ENCODE measurements around the gene PUDP. TPM values are rescaled to one million over a fixed set of nuclear protein-coding genes. Genes with fewer than 3 reads are reported as not detected.
"Not testable (repeated sequence)": the region's sequence is repeated elsewhere in the genome, so short reads cannot be mapped to it uniquely, and the experiment has no call there.

The PUDP gene
- total RNA-seq, 1 experiment from 2014 or later: 12.1 TPM

GRCh38 chrX:7109838-7110793, 37.8 kb downstream of the PUDP start:
- DNase-seq (ENCODE audit: low spot score): no peak

DNA sequence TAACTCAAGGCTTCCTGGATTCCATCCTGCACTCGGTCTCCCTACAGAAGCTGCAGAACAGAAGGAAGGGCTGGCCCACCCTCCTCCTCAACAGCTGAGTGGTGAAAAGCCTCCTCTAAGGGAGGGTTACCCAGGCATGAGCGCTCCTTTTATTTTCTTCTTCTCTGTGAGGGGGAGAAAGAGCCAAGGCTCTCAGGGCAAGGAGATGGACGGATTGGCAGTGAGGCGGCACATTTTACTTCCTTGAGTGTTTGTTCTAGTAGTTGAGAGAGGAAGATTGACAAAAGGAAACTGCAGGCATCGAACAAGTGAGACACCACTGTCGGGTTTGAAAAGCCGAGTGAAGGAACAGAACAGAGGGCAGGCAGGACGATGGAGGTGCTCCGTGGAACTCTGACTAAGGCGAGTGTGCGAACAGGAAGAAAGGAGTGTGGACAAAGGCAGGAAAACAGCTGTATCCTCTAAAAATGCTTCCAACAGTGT, 38.9 kb downstream of the PUDP start:
- no peak for DNase-seq (ENCODE audit: low spot score)

DNA sequence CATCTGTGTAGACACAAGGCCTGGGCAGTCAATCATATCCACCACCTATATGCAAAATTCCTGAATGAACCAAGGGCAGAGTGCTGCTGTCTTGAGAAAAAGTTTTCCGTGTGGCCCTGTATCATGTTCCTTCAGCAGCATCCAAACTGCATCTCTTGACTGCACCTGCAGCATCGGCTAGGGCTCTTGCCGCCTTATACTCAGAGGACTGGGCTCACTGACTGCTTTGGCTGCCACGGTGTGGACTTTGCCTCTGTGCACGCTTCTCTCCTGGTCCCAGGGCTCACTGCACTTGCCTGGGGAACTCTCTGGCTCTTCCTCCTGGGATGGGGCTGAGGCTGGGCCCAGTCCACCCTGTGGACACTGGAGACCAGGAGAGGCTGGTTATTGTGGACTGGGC, 39.9 kb downstream of the PUDP start:
- DNase-seq (ENCODE audit: low spot score): no peak

DNA sequence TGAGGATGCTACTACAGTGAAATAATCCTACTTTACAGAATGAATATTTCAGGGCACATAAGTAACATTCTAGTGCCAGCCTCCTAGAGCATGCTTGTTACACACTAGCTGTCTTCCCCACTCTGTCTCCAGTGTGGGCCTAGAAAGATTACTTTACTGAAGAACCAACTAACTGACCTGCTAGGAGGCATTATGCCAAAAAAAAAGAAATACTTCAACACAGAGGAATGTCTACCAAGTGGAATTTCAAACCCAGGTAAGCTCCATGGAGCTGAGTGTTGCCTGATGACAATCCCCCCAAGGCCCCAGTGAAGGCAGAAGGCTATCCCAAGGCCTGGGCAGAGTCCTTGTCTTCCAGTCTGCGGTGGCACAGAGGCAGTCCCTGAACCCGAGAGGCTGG, 41.3 kb downstream of the PUDP start:
- no peak for DNase-seq (ENCODE audit: low spot score)

GRCh38 chrX:7102119-7102518, 45.8 kb downstream of the PUDP start:
- DNase-seq (ENCODE audit: low spot score): no peak

GRCh38 chrX:7100022-7100421, 47.9 kb downstream of the PUDP start:
- DNase-seq (ENCODE audit: low spot score): no peak

- not testable (repeated sequence) for DNase-seq (ENCODE audit: low spot score)
Measured at GRCh38 chrX:7095657-7096056, 52.3 kb downstream of the PUDP start.

- no peak for DNase-seq (ENCODE audit: low spot score)
Measured at GRCh38 chrX:7093305-7093704, 54.6 kb downstream of the PUDP start.

DNA sequence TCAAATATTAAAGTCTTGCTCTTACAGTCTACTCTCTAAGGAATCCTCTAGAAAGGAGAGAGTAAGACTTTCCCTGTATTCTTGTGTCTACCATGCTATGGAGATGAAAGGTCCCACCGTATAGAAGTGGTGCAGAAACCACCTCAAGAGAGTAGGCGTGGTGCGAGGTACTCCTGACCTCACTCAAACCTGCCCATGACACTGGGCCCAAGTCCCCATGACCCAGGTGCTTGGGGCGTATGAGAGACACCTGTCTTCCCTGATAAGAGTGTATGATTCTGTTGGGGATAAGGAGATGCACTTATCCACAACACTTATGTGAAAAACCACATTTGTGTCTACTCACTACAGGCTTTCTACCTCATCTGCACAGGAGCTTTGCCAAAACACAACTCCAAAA, 55.4 kb downstream of the PUDP start:
- DNase-seq (ENCODE audit: low spot score): no peak

DNA sequence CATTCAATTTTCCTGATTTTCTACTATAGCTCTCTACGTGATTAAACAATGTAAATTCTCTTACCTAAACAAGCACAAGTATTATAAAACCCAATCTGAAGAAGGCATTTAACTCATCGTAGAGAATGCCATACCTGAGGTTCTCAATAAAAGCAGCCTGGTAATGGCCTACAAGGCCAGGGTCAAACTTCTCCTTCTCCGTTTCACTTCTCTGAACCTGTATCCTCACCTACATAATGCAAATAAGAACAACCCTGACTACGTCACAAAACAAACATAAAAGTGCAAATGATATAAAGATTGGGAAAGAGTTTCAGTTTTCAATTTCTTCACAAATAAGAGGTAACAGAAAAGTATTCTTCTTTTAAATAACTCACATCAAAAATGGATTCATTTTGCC, 56.0 kb downstream of the PUDP start:
- no peak for DNase-seq (ENCODE audit: low spot score)

DNA sequence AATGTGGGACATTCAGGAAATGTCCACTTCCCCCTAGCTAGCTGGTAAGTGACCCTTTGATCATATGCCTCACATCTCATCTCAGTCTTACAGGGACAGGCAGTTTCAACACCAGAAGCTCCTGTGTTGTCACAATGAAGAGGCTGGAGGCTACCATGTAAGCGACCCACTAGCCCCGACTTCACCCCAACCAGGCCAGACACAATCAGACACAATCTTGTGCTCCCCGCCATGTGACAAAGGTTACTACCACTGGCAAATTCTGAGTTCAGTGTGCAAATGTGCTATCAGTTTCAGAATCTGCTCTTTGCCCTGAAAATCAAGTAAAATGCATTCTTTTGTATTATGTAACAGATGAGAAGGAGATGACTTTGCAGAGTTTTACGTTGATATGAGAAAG, 57.3 kb downstream of the PUDP start:
- no peak for DNase-seq (ENCODE audit: low spot score)

- no peak for DNase-seq (ENCODE audit: low spot score)
Measured at GRCh38 chrX:7088968-7089615, 58.9 kb downstream of the PUDP start.

DNA sequence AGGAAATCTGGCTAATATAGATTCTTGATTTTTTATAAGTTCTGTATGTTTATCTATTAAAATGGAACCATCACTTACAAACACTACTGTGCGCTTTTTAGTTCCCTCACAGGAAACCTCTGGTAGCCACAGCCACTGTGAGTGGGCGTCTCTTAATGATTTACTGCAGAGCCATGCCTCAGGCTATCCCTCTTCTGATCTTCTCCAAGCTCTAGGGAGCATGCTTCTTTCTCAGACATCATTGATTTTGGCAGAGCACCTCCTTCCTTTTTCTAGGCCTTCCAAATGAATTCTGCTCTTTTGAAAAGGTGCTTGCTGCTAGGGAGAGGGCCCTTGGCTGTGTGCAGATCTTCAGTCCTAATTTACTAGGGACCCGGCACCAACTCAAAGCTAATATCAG, 61.6 kb downstream of the PUDP start:
- no peak for DNase-seq (ENCODE audit: low spot score)

DNA sequence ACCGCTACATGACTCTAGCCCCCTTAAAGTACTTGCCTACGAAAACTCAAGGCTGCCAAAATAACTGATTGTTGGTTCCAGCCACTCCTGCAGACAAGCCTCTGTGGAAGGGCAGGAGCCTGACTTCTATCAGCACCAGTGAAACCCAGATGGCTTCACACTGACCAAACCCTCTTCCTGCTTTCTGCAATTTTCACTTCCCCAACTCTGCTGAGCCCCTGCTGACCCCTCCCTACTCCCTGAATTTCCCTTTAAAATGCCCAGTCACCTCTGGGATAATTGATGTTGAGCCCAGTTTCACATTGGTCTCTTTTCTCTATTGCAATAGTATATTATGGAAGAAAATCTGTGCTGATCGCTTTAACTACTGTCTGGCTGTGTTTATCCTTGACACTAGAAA, 62.1 kb downstream of the PUDP start:
- no peak for DNase-seq (ENCODE audit: low spot score)

DNA sequence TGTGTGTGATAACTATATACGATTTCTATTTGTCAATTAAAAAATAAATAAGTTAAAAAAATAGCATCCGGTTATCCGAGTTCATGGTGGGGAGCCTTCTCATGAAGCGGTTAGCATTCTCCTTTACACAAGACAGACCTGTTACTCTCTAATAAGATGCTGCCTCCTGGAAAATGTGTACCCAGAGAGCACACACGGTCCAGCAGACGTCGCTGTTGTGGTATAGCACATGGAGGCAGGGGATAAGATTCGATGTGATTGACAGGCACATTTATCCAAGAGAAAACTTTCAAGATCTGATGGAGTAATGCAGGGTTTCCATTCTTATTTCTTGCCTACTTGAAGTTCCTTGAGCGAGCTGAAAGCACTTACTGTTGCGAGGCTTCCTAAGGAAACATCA, 63.1 kb downstream of the PUDP start:
- no peak for DNase-seq (ENCODE audit: low spot score)

DNA sequence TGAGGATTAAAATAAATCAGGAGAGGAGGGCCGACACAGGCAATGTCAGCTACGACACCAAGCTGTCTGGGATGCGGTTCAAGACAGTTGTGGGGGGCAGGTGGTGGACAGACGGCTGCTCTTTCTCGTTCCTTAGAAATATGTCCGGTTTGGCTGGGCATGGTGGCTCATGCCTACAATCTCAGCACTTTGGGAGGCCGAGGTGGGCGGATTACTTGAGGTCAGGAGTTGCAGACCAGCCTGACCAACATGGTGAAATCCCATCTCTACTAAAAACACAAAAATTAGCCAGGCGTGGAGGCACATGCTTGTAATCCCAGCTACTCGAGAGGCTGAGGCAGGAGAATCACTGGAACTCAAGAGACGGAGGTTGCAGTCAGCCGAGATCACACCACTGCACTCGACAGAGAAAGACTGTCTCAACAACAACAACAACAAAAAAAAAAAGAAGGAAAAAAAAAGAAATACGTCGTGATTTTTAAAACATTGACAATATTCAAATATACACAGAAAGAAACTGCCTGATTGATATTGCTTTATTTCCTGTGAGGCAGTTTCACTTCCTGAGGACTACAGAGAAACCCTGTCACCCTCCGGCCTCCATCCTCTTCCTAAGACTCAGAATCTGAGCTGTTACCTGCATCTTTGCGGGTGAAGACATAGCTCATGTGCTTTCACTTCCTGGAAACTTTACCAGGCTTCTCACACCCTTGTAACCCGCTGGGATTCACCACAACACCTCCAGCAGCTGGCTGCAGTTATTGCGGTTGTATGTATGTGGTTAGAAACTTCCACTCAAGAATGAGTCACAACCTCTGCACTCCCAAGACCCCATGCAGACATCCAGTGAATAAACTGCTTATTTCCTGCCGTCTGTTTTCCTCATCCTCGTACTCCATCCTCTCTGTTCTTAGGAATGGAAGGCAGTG, 64.2 kb downstream of the PUDP start:
- peak; percentile 97 for DNase-seq (ENCODE audit: low spot score)

- DNase-seq (ENCODE audit: low spot score): no peak
Measured at GRCh38 chrX:7083021-7083420, 64.9 kb downstream of the PUDP start.

DNA sequence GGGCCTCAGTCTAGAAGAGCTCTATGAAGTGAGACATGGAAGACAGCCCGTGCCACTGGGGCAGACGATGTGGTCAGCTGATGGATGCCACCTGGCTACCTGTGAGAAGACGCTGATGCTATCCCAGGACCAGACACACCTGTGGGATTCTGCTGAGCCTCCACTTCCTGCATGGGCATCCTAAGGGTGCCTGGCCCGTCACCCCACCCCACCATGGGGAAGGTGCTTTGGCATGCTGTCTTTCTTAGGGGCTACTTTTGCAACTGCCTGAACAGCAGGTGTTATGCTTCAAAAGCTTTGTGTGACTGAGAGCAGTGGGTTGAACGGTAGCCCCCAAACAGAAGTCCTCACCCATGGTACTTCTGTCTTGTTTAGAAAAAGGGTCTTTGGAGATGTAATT, 65.4 kb downstream of the PUDP start:
- no peak for DNase-seq (ENCODE audit: low spot score)

GRCh38 chrX:7077241-7078230, 70.4 kb downstream of the PUDP start:
- DNase-seq (ENCODE audit: low spot score): no peak

DNA sequence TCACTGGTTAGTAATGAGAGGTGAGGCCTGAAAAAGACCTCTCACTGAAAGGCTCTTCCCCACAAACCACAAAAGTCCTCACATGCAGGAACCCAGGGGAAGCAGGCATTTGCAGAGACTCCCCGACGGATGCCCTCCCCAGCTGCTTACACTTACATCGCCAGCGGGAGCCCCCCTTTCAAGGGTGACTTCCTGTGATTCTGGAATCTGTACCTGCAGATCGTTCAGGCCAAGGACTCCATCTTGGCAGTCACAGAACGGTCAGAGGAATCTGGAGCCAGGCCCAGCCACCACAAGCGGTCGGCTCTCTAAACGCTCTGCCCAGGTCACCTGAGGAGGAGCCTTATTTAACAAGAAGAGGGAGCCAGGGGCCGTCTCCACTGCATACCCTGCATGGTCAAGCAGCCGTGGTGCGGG, 71.7 kb downstream of the PUDP start:
- no peak for DNase-seq (ENCODE audit: low spot score)

DNA sequence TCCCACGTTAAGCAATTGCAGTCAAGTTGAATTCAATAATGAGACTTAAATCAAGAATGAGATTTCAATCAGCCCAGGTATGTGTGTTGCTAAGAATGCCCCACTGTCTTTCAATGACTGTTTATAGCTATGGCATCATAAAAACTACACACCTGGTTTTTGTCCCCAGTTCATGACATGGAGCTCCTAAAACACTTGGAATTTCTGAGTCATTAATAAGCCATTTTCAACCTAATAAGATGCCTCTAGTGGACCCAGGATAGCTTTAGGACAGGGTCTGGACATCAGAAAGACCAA, 73.1 kb downstream of the PUDP start:
- DNase-seq (ENCODE audit: low spot score): no peak
